Measurements from ENCODE around the gene MSANTD3. TPM values are rescaled to one million over a fixed set of nuclear protein-coding genes. Genes with fewer than 3 reads are reported as not detected.
A peak's percentile ranks its signal among the peaks of the same experiment; 100 is the strongest.
"Not testable (repeated sequence)": the region's sequence is repeated elsewhere in the genome, so short reads cannot be mapped to it uniquely, and the experiment has no call there.

Gene MSANTD3
- total RNA-seq, 5 donors from 2014 or later (not counting 1 experiment from before 2014, with no cell fraction given): 7.7 to 15.3 (median 13.1) TPM

DNA sequence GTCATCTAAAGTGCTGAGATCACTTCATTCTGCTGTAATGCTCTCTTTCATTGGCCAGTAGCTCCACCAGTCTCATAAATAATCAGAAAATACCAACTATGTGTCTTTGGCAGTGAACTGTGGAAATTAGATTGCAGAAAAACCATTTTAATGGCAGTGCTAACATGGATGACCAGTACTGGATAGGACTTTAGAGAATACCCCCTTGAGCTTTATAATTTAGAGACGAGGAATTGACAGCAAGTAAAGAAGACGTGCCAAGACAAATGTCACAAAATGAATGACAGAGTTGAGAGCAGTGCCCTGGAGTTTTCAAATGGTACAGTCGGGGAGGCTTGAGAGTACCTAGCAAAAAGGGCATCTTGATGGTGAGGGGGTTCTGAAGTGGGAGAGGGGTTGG, 5.8 kb downstream of the MSANTD3 start:
- H3K4me3 ChIP-seq (ENCODE audit: control insufficient read depth in 1 of 2, extremely low read depth in 1 of 2, low read length in 1 of 2): no peak overlapping the region
- ATAC-seq (replicated peaks in 1 of 4) (no peak), DNase-seq (no peak)
- H3K4me1 ChIP-seq (ENCODE audit: control insufficient read depth in 1 of 2, extremely low read depth in 1 of 2, insufficient read depth in 2 of 2, low read length in 2 of 2): peaks cover 5% of the 10 kb centered on the region in 2 experiments
- POLR2A ChIA-PET: interaction anchor here in 1 of 2 donors (0.5 to 0.6 kb wide), 2 partner anchors 10 to 81 kb away, joined by 3 read pairs; no protein-coding TSS in a partner anchor
- H3K36me3 ChIP-seq (ENCODE audit: control insufficient read depth in 2 of 2, extremely low read depth in 1 of 2, insufficient read depth in 1 of 2, low read length in 1 of 2): no peaks in the 10 kb centered on the region
- Mint-ChIP-seq H3K4me1 (peaks cover 25 to 36% (median 29%) of the 10 kb centered on the region in 3 donors), H3K27ac (no peak overlapping the region), H3K9me3 (peaks cover 0 to 3% (median 0%) of the 10 kb centered on the region in 3 donors), H3K4me3 (no peak overlapping the region), H3K27me3 (no peaks in the 10 kb centered on the region), H3K36me3 (peaks cover 2% of the 10 kb centered on the region)
- CTCF ChIA-PET: no interaction called here
- H3K27ac ChIP-seq (ENCODE audit: low read length): no peak overlapping the region
- WGBS (ENCODE audit: insufficient coverage): 97% methylated on average over 3 of the region's 3 CpGs
- H3K9me3 ChIP-seq: no peaks in the 10 kb centered on the region
- no peaks in the 10 kb centered on the region for H3K27me3 ChIP-seq (replicated peaks in 1 of 2; ENCODE audit: control insufficient read depth in 2 of 2, extremely low read depth in 1 of 2, insufficient read depth in 2 of 2, low read length in 1 of 2)

DNA sequence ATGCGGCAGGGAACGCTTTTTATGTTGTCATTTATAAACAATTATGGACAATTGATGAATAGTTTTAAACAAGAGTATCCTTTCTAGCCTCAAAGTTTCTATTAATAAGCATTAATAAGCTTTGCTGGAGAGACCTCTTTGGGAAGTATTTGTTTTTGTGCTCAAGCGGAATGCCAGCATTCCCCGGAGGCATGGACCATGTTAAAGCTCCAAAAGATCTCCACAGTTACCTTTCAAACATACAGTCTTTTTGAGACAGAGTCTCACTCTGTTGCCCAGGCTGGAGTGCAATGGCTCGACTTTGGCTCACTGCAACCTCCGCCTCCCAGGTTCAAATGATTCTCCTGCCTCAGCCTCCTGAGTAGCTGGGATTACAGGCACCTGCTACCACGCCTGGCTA, 9.6 kb downstream of the MSANTD3 start:
- WGBS (ENCODE audit: insufficient coverage): 100% methylated on average over 3 of the region's 7 CpGs
- Mint-ChIP-seq H3K9me3 (peaks cover 0 to 3% (median 0%) of the 10 kb centered on the region in 3 donors), H3K4me3 (no peak overlapping the region), H3K27me3 (no peaks in the 10 kb centered on the region), H3K27ac (no peak overlapping the region), H3K36me3 (peaks cover 2% of the 10 kb centered on the region), H3K4me1 (peaks cover 4 to 10% (median 6%) of the 10 kb centered on the region in 3 donors)
- DNase-seq: no peak
- Histone ChIP-seq H3K27ac (ENCODE audit: low read length) (no peak overlapping the region), H3K4me3 (ENCODE audit: control insufficient read depth in 1 of 2, extremely low read depth in 1 of 2, low read length in 1 of 2) (no peak overlapping the region), H3K9me3 (no peaks in the 10 kb centered on the region), H3K27me3 (replicated peaks in 1 of 2; ENCODE audit: control insufficient read depth in 2 of 2, extremely low read depth in 1 of 2, insufficient read depth in 2 of 2, low read length in 1 of 2) (no peaks in the 10 kb centered on the region), H3K4me1 (ENCODE audit: control insufficient read depth in 1 of 2, extremely low read depth in 1 of 2, insufficient read depth in 2 of 2, low read length in 2 of 2) (no peaks in the 10 kb centered on the region), H3K36me3 (ENCODE audit: control insufficient read depth in 2 of 2, extremely low read depth in 1 of 2, insufficient read depth in 1 of 2, low read length in 1 of 2) (no peaks in the 10 kb centered on the region)
- ATAC-seq (replicated peaks in 1 of 4): no peak
- ChIA-PET CTCF (interaction anchor here (1.2 to 1.4 kb wide), 2 partner anchors 10 to 16 kb away, joined by 3 to 4 read pairs; no protein-coding TSS in a partner anchor), POLR2A (no interaction called here)

DNA sequence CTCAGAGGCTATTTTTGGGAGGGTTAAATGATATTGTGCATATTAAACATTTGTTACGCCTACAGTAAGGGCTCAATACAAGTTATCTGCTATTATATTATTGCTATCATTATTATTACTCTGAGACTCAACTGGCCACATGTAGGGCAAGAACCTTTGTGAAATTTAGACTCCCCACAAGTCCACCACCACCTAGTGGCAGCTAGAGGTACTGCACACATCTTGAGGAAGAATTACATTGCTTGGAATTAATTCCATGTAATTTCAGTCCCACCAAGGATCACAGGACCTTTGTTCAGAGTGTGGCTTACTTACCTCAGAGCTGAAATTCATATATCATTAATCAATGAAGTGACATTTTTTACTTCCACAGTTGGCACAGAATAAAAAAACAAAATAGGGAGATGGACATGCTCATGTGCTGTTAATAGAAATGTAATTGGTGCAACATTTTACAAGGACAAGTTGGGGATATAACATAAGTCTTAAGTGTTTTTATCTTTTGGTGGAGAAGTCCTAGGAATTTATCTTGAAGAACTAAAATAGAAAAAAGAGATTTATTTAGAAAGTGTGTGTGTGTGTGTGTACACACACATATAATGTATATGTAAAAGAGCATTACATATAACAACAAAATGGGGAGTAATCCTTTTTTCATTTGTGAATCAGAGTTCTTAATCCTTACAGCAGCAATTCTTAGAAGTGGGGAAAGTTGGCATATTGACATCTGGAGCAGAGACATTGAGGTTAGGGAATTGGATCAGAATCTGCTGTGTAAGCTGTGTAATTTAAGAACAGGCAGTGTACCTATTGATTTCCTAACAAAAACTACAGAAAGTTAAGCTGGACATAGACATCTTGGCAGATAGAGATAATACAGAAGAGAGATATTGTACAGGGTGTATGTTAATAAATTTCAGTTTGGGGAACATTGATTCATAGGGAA, 11.2 kb downstream of the MSANTD3 start:
- Histone ChIP-seq H3K27me3 (replicated peaks in 1 of 2; ENCODE audit: control insufficient read depth in 2 of 2, extremely low read depth in 1 of 2, insufficient read depth in 2 of 2, low read length in 1 of 2) (no peaks in the 10 kb centered on the region), H3K36me3 (ENCODE audit: control insufficient read depth in 2 of 2, extremely low read depth in 1 of 2, insufficient read depth in 1 of 2, low read length in 1 of 2) (peaks cover 0 to 10% of the 10 kb centered on the region in 2 donors), H3K4me3 (ENCODE audit: control insufficient read depth in 1 of 2, extremely low read depth in 1 of 2, low read length in 1 of 2) (no peak overlapping the region), H3K4me1 (ENCODE audit: control insufficient read depth in 1 of 2, extremely low read depth in 1 of 2, insufficient read depth in 2 of 2, low read length in 2 of 2) (no peaks in the 10 kb centered on the region), H3K27ac (ENCODE audit: low read length) (no peak overlapping the region), H3K9me3 (no peaks in the 10 kb centered on the region)
- H3K4me3 Mint-ChIP-seq: no peak overlapping the region
- H3K9me3 Mint-ChIP-seq: peaks cover 0 to 3% (median 0%) of the 10 kb centered on the region in 3 donors
- H3K4me1 Mint-ChIP-seq: peaks cover 2 to 10% (median 3%) of the 10 kb centered on the region in 3 donors
- WGBS (ENCODE audit: insufficient coverage): no CpG with 5 or more reads among the region's 1 CpG
- POLR2A ChIA-PET: interaction anchor here in 1 of 2 donors (0.6 kb wide), 1 partner anchor 69 kb away, joined by 6 read pairs; no protein-coding TSS in a partner anchor
- peak in 1 of 4 experiments; percentile 82 for ATAC-seq (replicated peaks in 1 of 4)
- CTCF ChIA-PET: interaction anchor here (0.6 to 2.0 kb wide), 11 partner anchors 9 to 612 kb away, joined by 3 to 5 read pairs (median 3); partner anchors contain the start of gene TMEFF1 (in 1 of the 2)
- H3K27ac Mint-ChIP-seq: no peak overlapping the region
- H3K27me3 Mint-ChIP-seq: no peaks in the 10 kb centered on the region
- peaks cover 10% of the 10 kb centered on the region for H3K36me3 Mint-ChIP-seq
- DNase-seq: peak in 34 of 35 experiments; percentile 7 to 81 (median 50)

DNA sequence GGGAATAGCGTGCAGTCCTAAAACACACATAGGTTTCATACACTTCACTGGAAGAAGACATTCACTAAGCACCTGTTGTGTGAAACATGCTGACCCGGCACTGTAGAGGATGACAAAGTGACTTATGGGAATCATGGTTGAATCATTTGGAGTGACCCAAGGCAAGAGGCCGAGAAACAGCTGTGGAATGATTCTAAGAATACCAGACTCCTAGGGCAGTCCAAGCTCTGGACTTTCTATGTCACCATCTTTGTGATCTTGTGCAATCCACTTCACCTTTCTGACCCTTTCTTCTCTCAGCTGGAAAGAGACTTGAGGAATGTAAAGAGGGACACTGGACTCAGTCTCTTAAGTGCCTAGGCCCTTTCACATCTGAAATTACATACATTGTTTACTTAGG, 13.1 kb downstream of the MSANTD3 start:
- POLR2A ChIA-PET: interaction anchor here in 1 of 2 donors (0.7 kb wide), 1 partner anchor 424 kb away, joined by 6 read pairs; no protein-coding TSS in a partner anchor
- DNase-seq (no peak), ATAC-seq (replicated peaks in 1 of 4) (no peak)
- Histone ChIP-seq H3K27ac (ENCODE audit: low read length) (no peak overlapping the region), H3K9me3 (no peaks in the 10 kb centered on the region), H3K4me3 (ENCODE audit: control insufficient read depth in 1 of 2, extremely low read depth in 1 of 2, low read length in 1 of 2) (no peak overlapping the region), H3K4me1 (ENCODE audit: control insufficient read depth in 1 of 2, extremely low read depth in 1 of 2, insufficient read depth in 2 of 2, low read length in 2 of 2) (no peaks in the 10 kb centered on the region), H3K27me3 (replicated peaks in 1 of 2; ENCODE audit: control insufficient read depth in 2 of 2, extremely low read depth in 1 of 2, insufficient read depth in 2 of 2, low read length in 1 of 2) (no peaks in the 10 kb centered on the region), H3K36me3 (ENCODE audit: control insufficient read depth in 2 of 2, extremely low read depth in 1 of 2, insufficient read depth in 1 of 2, low read length in 1 of 2) (peaks cover 0 to 15% of the 10 kb centered on the region in 2 donors)
- H3K27ac Mint-ChIP-seq: no peak overlapping the region
- WGBS (ENCODE audit: insufficient coverage): no CpG with 5 or more reads among the region's 3 CpGs
- H3K4me1 Mint-ChIP-seq: peaks cover 2 to 9% (median 4%) of the 10 kb centered on the region in 3 donors
- CTCF ChIA-PET: interaction anchor here (0.6 to 0.8 kb wide), 3 partner anchors 30 to 1287 kb away, joined by 3 to 5 read pairs (median 5); no protein-coding TSS in a partner anchor
- H3K4me3 Mint-ChIP-seq: no peak overlapping the region
- H3K27me3 Mint-ChIP-seq: no peaks in the 10 kb centered on the region
- H3K9me3 Mint-ChIP-seq: peaks cover 0 to 3% (median 0%) of the 10 kb centered on the region in 3 donors
- H3K36me3 Mint-ChIP-seq: peaks cover 20% of the 10 kb centered on the region

DNA sequence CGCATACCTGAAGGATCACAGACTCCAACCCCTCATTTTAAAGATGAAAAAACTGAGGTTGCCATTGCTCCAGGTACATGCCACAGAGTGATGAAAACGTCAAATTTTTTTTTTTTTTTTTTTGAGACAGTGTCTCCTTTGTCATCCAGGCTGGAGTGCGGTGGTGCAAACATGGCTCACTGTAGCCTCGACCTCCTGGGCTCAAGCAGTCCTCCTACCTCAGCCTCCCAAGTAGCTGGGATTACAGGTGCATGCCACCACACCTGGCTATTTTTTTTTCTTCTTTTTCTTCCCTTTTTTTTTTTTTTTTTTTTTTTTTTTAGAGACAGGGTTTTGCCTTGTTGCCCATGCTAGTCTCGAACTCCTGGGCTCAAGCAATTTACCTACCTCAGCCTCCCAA, 13.5 kb downstream of the MSANTD3 start:
- WGBS (ENCODE audit: insufficient coverage): 100% methylated on average over 1 of the region's 5 CpGs
- H3K4me3 ChIP-seq (ENCODE audit: control insufficient read depth in 1 of 2, extremely low read depth in 1 of 2, low read length in 1 of 2); H3K27me3 ChIP-seq (replicated peaks in 1 of 2; ENCODE audit: control insufficient read depth in 2 of 2, extremely low read depth in 1 of 2, insufficient read depth in 2 of 2, low read length in 1 of 2); H3K27me3 Mint-ChIP-seq; H3K4me1 Mint-ChIP-seq; H3K27ac Mint-ChIP-seq; H3K9me3 Mint-ChIP-seq; DNase-seq; H3K4me3 Mint-ChIP-seq; H3K9me3 ChIP-seq; H3K4me1 ChIP-seq (ENCODE audit: control insufficient read depth in 1 of 2, extremely low read depth in 1 of 2, insufficient read depth in 2 of 2, low read length in 2 of 2); ATAC-seq (replicated peaks in 1 of 4); H3K27ac ChIP-seq (ENCODE audit: low read length): not testable (repeated sequence)
- ChIA-PET POLR2A (interaction anchor here in 1 of 2 donors (0.7 kb wide), 1 partner anchor 424 kb away, joined by 6 read pairs; no protein-coding TSS in a partner anchor), CTCF (interaction anchor here (0.6 to 0.8 kb wide), 5 partner anchors 24 to 1288 kb away, joined by 3 to 8 read pairs (median 5); no protein-coding TSS in a partner anchor)
- peaks cover 0 to 17% of the 10 kb centered on the region in 2 donors for H3K36me3 ChIP-seq (ENCODE audit: control insufficient read depth in 2 of 2, extremely low read depth in 1 of 2, insufficient read depth in 1 of 2, low read length in 1 of 2)
- H3K36me3 Mint-ChIP-seq: peaks cover 19% of the 10 kb centered on the region

DNA sequence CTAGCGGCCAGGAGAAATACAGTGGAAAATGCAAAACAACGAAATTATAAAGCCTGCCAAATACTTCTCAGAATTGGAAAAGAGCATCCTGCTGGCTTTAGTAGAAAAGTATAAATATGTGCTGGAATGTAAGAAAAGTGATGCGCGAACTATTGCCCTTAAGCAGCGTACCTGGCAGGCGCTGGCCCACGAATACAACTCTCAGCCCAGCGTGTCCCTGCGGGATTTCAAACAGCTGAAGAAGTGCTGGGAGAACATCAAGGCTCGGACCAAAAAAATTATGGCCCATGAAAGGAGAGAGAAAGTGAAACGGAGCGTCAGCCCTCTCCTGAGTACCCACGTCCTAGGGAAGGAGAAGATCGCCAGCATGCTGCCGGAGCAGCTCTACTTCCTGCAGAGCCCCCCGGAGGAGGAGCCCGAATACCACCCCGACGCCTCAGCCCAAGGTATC, 15.0 kb downstream of the MSANTD3 start:
- Histone ChIP-seq H3K4me1 (ENCODE audit: control insufficient read depth in 1 of 2, extremely low read depth in 1 of 2, insufficient read depth in 2 of 2, low read length in 2 of 2) (no peaks in the 10 kb centered on the region), H3K27me3 (replicated peaks in 1 of 2; ENCODE audit: control insufficient read depth in 2 of 2, extremely low read depth in 1 of 2, insufficient read depth in 2 of 2, low read length in 1 of 2) (no peaks in the 10 kb centered on the region), H3K9me3 (no peaks in the 10 kb centered on the region), H3K4me3 (ENCODE audit: control insufficient read depth in 1 of 2, extremely low read depth in 1 of 2, low read length in 1 of 2) (no peak overlapping the region), H3K27ac (ENCODE audit: low read length) (no peak overlapping the region), H3K36me3 (ENCODE audit: control insufficient read depth in 2 of 2, extremely low read depth in 1 of 2, insufficient read depth in 1 of 2, low read length in 1 of 2) (peaks cover 0 to 17% of the 10 kb centered on the region in 2 donors)
- H3K36me3 Mint-ChIP-seq: peaks cover 31% of the 10 kb centered on the region
- ATAC-seq (replicated peaks in 1 of 4): no peak
- CTCF ChIA-PET: interaction anchor here in 1 of 2 donors (0.6 kb wide), 1 partner anchor 1463 kb away, joined by 3 read pairs; no protein-coding TSS in a partner anchor
- H3K9me3 Mint-ChIP-seq: no peaks in the 10 kb centered on the region
- no peak for DNase-seq
- no peaks in the 10 kb centered on the region for H3K27me3 Mint-ChIP-seq
- POLR2A ChIA-PET: no interaction called here
- H3K27ac Mint-ChIP-seq: no peak overlapping the region
- 95% methylated on average over 10 of the region's 19 CpGs for WGBS (ENCODE audit: insufficient coverage)
- no peak overlapping the region for H3K4me3 Mint-ChIP-seq
- peaks cover 2 to 9% (median 4%) of the 10 kb centered on the region in 3 donors for H3K4me1 Mint-ChIP-seq
